Panc1 (cell line): Measurements from ENCODE around the gene ENTREP3. TPM values are rescaled to one million over a fixed set of nuclear protein-coding genes. Genes with fewer than 3 reads are reported as not detected.
A peak's percentile ranks its signal among the peaks of the same experiment; 100 is the strongest.

ENCODE experiments used
- ATAC-seq: fragments of 200-7000 bp; cut with Tn5 transposase; 2 replicates; pipeline ENCODE4 v1.9.1; 2020; ENCODE audit warnings: mild to moderate bottlenecking, moderate library complexity
- BruUV-seq: library from RNA; stranded (reverse); fragments of 400-500 nt; replicated peaks from 2 replicates; lab custom pipeline; 2021; lab: Mats Ljungman, UMichigan
- CTCF ChIA-PET: fragments of 300-600 bp; sonication (Branson Sonifier 250); formaldehyde crosslinking; loops from one replicate; lab custom pipeline; 2022; ENCODE audit warnings: antibody characterized with exemption; lab: Charles Lee
- POLR2A ChIA-PET: fragments of 300-600 bp; sonication (Branson Sonifier 250); formaldehyde crosslinking; loops from one replicate; lab custom pipeline; 2022; ENCODE audit warnings: antibody characterized with exemption; lab: Charles Lee
- DNase-seq: peaks from one replicate; pipeline ENCODE4 v3.0.0-alpha.2; 2010; ENCODE audit warnings: low read depth, low spot score
- H3K27ac ChIP-seq: 2 replicates; pipeline ENCODE4 v1.5.1; 2011; ENCODE audit warnings: mild to moderate bottlenecking, low read length, inconsistent platforms
- H3K27me3 ChIP-seq: fragments of 200-500 bp; sonication (Bioruptor generic); 2 replicates; pipeline ENCODE4 v1.6.0; 2014; ENCODE audit warnings: low read length, inconsistent platforms; ENCODE audit not compliant: control insufficient read depth, insufficient read depth
- H3K36me3 ChIP-seq: fragments of 200-500 bp; sonication (Bioruptor generic); 2 replicates; pipeline ENCODE4 v1.5.1; 2014; ENCODE audit warnings: inconsistent platforms, mild to moderate bottlenecking, low read length, moderate library complexity; ENCODE audit not compliant: control insufficient read depth, insufficient read depth
- H3K4me1 ChIP-seq: 2 replicates; pipeline ENCODE4 v1.5.1; 2011; ENCODE audit warnings: inconsistent platforms, mild to moderate bottlenecking, low read length, moderate library complexity; ENCODE audit not compliant: control insufficient read depth, insufficient read depth
- H3K4me3 ChIP-seq, 2 experiments: 2 replicates each; pipeline ENCODE4 v1.5.1; 2011 to 2012; ENCODE audit warnings: low read depth in 2 of 2, low read length in 2 of 2, mild to moderate bottlenecking in 2 of 2, inconsistent platforms in 1 of 2, moderate library complexity in 1 of 2
- H3K9me3 ChIP-seq: fragments of 200-500 bp; sonication (Bioruptor generic); 2 replicates; pipeline ENCODE4 v1.5.1; 2014; ENCODE audit warnings: low read depth, mild to moderate bottlenecking, inconsistent platforms, low read length, moderate library complexity; ENCODE audit not compliant: control insufficient read depth, insufficient read depth
- POLR2AphosphoS5 ChIP-seq: IDR thresholded peaks from 2 replicates; pipeline ENCODE4 v1.6.1; 2012; ENCODE audit warnings: mild to moderate bottlenecking, low read depth, low read length, moderate library complexity
- SIN3A ChIP-seq: IDR thresholded peaks from 2 replicates; pipeline ENCODE4 v1.6.1; 2012; ENCODE audit warnings: low read depth, mild to moderate bottlenecking, low read length, moderate library complexity, borderline replicate concordance; ENCODE audit not compliant: insufficient read depth
- TCF7L2 ChIP-seq: IDR thresholded peaks from 2 replicates; pipeline ENCODE4 v1.6.1; 2011; ENCODE audit warnings: mild to moderate bottlenecking, low read depth, low read length, inconsistent platforms
- in situ Hi-C: cut with HindIII; loops from 2 replicates; pipeline ENCODE4 v1.10.0; 2016; ENCODE audit warnings: low sequenced_read_pairs, low pct_unique_long_range_greater_than_20kb
- intact Hi-C: fragments of 100-400 bp; cut with micrococcal nuclease; formaldehyde crosslinking; loops from one replicate; pipeline ENCODE4 v1.10.0; 2022; ENCODE audit not compliant: unreplicated experiment
- total RNA-seq: library from RNA; stranded (reverse); gene quantifications from one replicate; pipeline ENCODE4 v1.2.1, GENCODE V29; 2021; ENCODE audit not compliant: unreplicated experiment
- TF ChIP-seq, protein P1 (sequence below): fragments of 450-650 bp; IDR thresholded peaks from 2 replicates; pipeline ENCODE4 v1.5.1; 2017; ENCODE audit warnings: mild to moderate bottlenecking
- TF ChIP-seq, protein P2 (sequence below), 2 experiments: IDR thresholded peaks; 2 replicates each; pipeline ENCODE4 v1.6.1; 2011 to 2012; ENCODE audit warnings: low read depth in 2 of 2, control low read depth in 1 of 2, low read length in 1 of 2, mild to moderate bottlenecking in 1 of 2, moderate library complexity in 1 of 2; ENCODE audit not compliant: insufficient read depth in 1 of 2

ENTREP3 gene
- total RNA-seq, 1 experiment from 2014 or later: 94.7 TPM

DNA sequence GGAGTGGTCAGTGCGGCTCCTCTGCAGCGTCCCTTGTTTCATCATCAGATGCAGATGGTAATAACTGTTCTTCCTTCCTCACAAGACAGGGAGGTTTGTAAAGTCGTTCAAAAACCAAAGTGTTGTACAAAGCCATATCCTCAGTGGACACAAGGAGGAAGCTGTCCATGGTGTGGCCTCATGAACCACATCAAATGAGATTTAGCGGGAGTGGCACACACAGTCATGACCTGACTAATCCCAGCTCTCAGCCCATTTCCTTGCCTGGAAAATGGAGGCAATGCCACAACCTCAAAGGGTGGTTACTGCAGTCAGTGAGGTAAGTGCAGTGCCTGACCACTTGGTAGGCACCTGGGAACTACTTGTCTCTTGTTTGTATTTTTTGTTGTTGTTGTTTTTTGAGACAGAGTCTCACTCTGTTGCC, 13.4 kb downstream of the ENTREP3 start:
- no peak for ATAC-seq
- Histone ChIP-seq H3K9me3 (no peaks in the 10 kb centered on the region), H3K27me3 (no peaks in the 10 kb centered on the region), H3K4me1 (peaks cover 24% of the 10 kb centered on the region), H3K4me3 (no peak overlapping the region), H3K27ac (peak overlapping the region; percentile 72; the same call in 1 of the 2 replicates), H3K36me3 (no peaks in the 10 kb centered on the region)
- CTCF ChIA-PET: interaction anchor here (0.6 kb wide), 1 partner anchor 9 kb away, joined by 3 read pairs; no protein-coding TSS in a partner anchor
- no TSS peak for BruUV-seq
- no peak for DNase-seq
- in situ Hi-C loops (no loop called here), intact Hi-C loops (no loop called here)
- TF ChIP-seq POLR2AphosphoS5: no peak
- TF ChIP-seq SIN3A: no peak
- TF ChIP-seq, protein P1, sequence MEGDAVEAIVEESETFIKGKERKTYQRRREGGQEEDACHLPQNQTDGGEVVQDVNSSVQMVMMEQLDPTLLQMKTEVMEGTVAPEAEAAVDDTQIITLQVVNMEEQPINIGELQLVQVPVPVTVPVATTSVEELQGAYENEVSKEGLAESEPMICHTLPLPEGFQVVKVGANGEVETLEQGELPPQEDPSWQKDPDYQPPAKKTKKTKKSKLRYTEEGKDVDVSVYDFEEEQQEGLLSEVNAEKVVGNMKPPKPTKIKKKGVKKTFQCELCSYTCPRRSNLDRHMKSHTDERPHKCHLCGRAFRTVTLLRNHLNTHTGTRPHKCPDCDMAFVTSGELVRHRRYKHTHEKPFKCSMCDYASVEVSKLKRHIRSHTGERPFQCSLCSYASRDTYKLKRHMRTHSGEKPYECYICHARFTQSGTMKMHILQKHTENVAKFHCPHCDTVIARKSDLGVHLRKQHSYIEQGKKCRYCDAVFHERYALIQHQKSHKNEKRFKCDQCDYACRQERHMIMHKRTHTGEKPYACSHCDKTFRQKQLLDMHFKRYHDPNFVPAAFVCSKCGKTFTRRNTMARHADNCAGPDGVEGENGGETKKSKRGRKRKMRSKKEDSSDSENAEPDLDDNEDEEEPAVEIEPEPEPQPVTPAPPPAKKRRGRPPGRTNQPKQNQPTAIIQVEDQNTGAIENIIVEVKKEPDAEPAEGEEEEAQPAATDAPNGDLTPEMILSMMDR: no peak
- no peak for TF ChIP-seq TCF7L2
- TF ChIP-seq, protein P2, sequence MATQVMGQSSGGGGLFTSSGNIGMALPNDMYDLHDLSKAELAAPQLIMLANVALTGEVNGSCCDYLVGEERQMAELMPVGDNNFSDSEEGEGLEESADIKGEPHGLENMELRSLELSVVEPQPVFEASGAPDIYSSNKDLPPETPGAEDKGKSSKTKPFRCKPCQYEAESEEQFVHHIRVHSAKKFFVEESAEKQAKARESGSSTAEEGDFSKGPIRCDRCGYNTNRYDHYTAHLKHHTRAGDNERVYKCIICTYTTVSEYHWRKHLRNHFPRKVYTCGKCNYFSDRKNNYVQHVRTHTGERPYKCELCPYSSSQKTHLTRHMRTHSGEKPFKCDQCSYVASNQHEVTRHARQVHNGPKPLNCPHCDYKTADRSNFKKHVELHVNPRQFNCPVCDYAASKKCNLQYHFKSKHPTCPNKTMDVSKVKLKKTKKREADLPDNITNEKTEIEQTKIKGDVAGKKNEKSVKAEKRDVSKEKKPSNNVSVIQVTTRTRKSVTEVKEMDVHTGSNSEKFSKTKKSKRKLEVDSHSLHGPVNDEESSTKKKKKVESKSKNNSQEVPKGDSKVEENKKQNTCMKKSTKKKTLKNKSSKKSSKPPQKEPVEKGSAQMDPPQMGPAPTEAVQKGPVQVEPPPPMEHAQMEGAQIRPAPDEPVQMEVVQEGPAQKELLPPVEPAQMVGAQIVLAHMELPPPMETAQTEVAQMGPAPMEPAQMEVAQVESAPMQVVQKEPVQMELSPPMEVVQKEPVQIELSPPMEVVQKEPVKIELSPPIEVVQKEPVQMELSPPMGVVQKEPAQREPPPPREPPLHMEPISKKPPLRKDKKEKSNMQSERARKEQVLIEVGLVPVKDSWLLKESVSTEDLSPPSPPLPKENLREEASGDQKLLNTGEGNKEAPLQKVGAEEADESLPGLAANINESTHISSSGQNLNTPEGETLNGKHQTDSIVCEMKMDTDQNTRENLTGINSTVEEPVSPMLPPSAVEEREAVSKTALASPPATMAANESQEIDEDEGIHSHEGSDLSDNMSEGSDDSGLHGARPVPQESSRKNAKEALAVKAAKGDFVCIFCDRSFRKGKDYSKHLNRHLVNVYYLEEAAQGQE (IDR thresholded peaks at IDR 0.05; ENCODE audit: insufficient read depth in 1 of 2, low read depth in 2 of 2, low read length in 1 of 2): no peak
- POLR2A ChIA-PET: interaction anchor here (1.0 kb wide), 1 partner anchor 48 kb away, joined by 4 read pairs; no protein-coding TSS in a partner anchor

DNA sequence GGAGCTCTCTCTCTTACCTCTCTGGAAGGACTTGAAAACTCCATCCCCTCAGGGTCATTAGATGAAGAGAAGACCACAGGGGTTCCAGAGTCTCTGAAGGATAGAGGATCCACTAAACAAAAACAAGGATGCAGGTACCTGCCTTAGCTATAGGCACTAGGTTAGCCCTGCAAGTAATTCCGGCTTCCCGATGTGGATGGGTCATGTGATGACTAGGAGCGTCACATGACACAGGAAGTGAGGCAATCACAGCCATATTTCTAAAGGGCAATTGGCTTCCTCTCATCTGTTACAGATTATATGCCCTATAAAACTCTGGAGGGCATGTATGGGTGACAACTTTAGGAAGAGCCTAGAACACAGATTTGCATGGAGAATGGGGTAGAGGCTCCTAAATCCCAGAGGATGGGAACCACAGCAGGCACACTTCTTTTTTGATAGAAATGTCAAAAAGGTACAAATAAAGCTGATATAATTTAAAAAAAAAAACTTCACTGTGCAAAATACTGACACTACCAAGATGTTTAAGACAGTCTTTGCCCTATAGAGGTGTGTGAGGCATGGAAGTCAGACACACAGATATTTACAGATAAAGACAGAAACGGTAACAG, 14.1 kb downstream of the ENTREP3 start:
- H3K4me3 ChIP-seq: peak overlapping the region; percentile 41 to 64
- H3K36me3 ChIP-seq: no peaks in the 10 kb centered on the region
- intact Hi-C loops (no loop called here), in situ Hi-C loops (no loop called here)
- DNase-seq (no peak), ATAC-seq (peak; percentile 57)
- peaks cover 24% of the 10 kb centered on the region for H3K4me1 ChIP-seq
- ChIA-PET POLR2A (interaction anchor here (1.0 kb wide), 1 partner anchor 47 kb away, joined by 4 read pairs; no protein-coding TSS in a partner anchor), CTCF (interaction anchor here (0.6 kb wide), 1 partner anchor 62 kb away, joined by 4 read pairs; no protein-coding TSS in a partner anchor)
- peak overlapping the region; percentile 72 for H3K27ac ChIP-seq
- no peaks in the 10 kb centered on the region for H3K9me3 ChIP-seq
- BruUV-seq: no TSS peak
- TF ChIP-seq POLR2AphosphoS5 (peak; percentile 47; the same call in 1 of the 2 replicates), SIN3A (peak; percentile 80; the same call in 1 of the 2 replicates)
- TF ChIP-seq, protein P1: no peak
- H3K27me3 ChIP-seq: no peaks in the 10 kb centered on the region
